Hepatocyte (in vitro differentiated cells): ENCODE results near the gene MRPS9. TPM values are rescaled to one million over a fixed set of nuclear protein-coding genes. Genes with fewer than 3 reads are reported as not detected.

Experiments
- DNase-seq: peaks from one replicate; pipeline ENCODE4 v3.0.0-alpha.2; 2016; ENCODE audit warnings: low spot score
- H2AFZ ChIP-seq: fragments of 200-600 bp; sonication (generic); 2 replicates; pipeline ENCODE4 v1.6.0; 2016; ENCODE audit warnings: antibody characterized with exemption, mild to moderate bottlenecking
- H3K27ac ChIP-seq: fragments of 200-600 bp; sonication (generic); 2 replicates; pipeline ENCODE4 v1.5.1; 2016; ENCODE audit warnings: mild to moderate bottlenecking
- H3K27me3 ChIP-seq: fragments of 200-600 bp; sonication (generic); 2 replicates; pipeline ENCODE4 v1.6.1; 2016
- H3K36me3 ChIP-seq: fragments of 200-600 bp; sonication (generic); replicated peaks from 2 replicates; pipeline ENCODE4 v1.5.1; 2016; ENCODE audit warnings: low read depth; ENCODE audit not compliant: insufficient read depth
- H3K4me1 ChIP-seq: fragments of 200-600 bp; sonication (generic); 2 replicates; pipeline ENCODE4 v1.5.1; 2016; ENCODE audit warnings: mild to moderate bottlenecking, moderate library complexity; ENCODE audit not compliant: insufficient read depth
- H3K4me2 ChIP-seq: fragments of 200-600 bp; sonication (generic); 2 replicates; pipeline ENCODE4 v1.6.0; 2016
- H3K4me3 ChIP-seq: fragments of 200-600 bp; sonication (generic); 2 replicates; pipeline ENCODE4 v1.5.1; 2016; ENCODE audit warnings: mild to moderate bottlenecking
- H3K79me2 ChIP-seq: fragments of 200-600 bp; sonication (generic); 2 replicates; pipeline ENCODE4 v1.6.0; 2017; ENCODE audit warnings: mild to moderate bottlenecking
- H3K9me2 ChIP-seq: fragments of 200-600 bp; sonication (generic); replicated peaks from 2 replicates; pipeline ENCODE4 v1.6.0; 2017; ENCODE audit warnings: mild to moderate bottlenecking; ENCODE audit not compliant: insufficient read depth
- H3K9me3 ChIP-seq: fragments of 200-600 bp; sonication (generic); 2 replicates; pipeline ENCODE4 v1.5.1; 2016; ENCODE audit warnings: low read depth, mild to moderate bottlenecking
- H4K20me1 ChIP-seq: fragments of 200-600 bp; sonication (generic); 2 replicates; pipeline ENCODE4 v1.6.0; 2016; ENCODE audit warnings: mild to moderate bottlenecking; ENCODE audit not compliant: insufficient read depth, poor library complexity, severe bottlenecking
- EZH2 ChIP-seq: fragments of 200-600 bp; sonication (generic); IDR thresholded peaks from 2 replicates; pipeline ENCODE4 v1.6.1; 2016; ENCODE audit warnings: antibody characterized with exemption, mild to moderate bottlenecking, borderline replicate concordance
- EZH2phosphoT487 ChIP-seq: fragments of 200-600 bp; sonication (generic); IDR thresholded peaks from one replicate; pipeline ENCODE4 v1.6.1; 2018; ENCODE audit warnings: antibody characterized with exemption, mild to moderate bottlenecking, low read depth, moderate library complexity; ENCODE audit not compliant: unreplicated experiment, severe bottlenecking
- WGBS: methylation state at CpG from one replicate; pipeline ENCODE4 v1.1.6; 2016; ENCODE audit warnings: low lambda C conversion rate; ENCODE audit errors: missing lambda C conversion rate; 5-methylcytosine and 5-hydroxymethylcytosine counted together
- polyA plus RNA-seq: library from polyadenylated mRNA; unstranded; fragments of >200 nt; fragmentation: Nextera tagmentation; extraction: Ambion mirVana; gene quantifications from 2 replicates; pipeline ENCODE4 v1.2.1, GENCODE V29; 2016
- total RNA-seq: library from RNA; depleted of rRNA; stranded (reverse); fragments of >200 nt; gene quantifications from 2 replicates; pipeline ENCODE4 v1.2.3, GENCODE V29; 2014
- TF ChIP-seq, protein P1 (sequence below): fragments of 200-600 bp; sonication (generic); IDR thresholded peaks from 2 replicates; pipeline ENCODE4 v1.5.1; 2016; ENCODE audit warnings: antibody characterized with exemption, mild to moderate bottlenecking; ENCODE audit not compliant: poor library complexity

Gene MRPS9
- total and polyA plus RNA-seq, 2 experiments from 2014 or later: 30.8 to 35.0 TPM

DNA sequence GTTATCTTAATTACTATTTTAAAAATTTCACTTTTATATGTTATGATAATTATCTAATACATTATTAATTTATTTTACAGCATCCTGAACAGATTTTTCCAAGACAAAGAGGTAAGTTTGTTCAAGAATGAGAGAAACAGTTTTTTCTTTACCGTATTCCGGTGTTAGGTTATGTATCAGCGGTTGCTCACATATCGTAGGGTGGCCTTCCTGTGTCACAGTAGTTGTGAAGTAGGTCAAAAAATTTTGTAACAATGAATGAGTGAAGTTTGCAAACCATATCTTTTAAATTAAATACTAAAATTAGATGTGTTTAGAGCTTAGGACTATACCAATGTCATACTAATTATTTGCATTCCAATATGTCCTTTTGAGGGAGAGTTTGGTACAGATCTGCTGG lies 33.5 kb downstream of the MRPS9 start:
- Histone ChIP-seq H4K20me1 (no peaks in the 10 kb centered on the region), H3K36me3 (no peaks in the 10 kb centered on the region), H3K9me2 (no peaks in the 10 kb centered on the region), H3K27ac (no peak overlapping the region), H3K9me3 (no peaks in the 10 kb centered on the region), H3K4me1 (no peaks in the 10 kb centered on the region), H3K4me2 (no peak overlapping the region), H3K4me3 (no peak overlapping the region), H2AFZ (no peak overlapping the region), H3K27me3 (no peaks in the 10 kb centered on the region), H3K79me2 (peaks cover 7% of the 10 kb centered on the region)
- TF ChIP-seq, protein P1, sequence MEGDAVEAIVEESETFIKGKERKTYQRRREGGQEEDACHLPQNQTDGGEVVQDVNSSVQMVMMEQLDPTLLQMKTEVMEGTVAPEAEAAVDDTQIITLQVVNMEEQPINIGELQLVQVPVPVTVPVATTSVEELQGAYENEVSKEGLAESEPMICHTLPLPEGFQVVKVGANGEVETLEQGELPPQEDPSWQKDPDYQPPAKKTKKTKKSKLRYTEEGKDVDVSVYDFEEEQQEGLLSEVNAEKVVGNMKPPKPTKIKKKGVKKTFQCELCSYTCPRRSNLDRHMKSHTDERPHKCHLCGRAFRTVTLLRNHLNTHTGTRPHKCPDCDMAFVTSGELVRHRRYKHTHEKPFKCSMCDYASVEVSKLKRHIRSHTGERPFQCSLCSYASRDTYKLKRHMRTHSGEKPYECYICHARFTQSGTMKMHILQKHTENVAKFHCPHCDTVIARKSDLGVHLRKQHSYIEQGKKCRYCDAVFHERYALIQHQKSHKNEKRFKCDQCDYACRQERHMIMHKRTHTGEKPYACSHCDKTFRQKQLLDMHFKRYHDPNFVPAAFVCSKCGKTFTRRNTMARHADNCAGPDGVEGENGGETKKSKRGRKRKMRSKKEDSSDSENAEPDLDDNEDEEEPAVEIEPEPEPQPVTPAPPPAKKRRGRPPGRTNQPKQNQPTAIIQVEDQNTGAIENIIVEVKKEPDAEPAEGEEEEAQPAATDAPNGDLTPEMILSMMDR: no peak
- TF ChIP-seq EZH2: no peak
- no peak for TF ChIP-seq EZH2phosphoT487
- no peak for DNase-seq
- 80% methylated on average over 4 of the region's 4 CpGs for WGBS

DNA sequence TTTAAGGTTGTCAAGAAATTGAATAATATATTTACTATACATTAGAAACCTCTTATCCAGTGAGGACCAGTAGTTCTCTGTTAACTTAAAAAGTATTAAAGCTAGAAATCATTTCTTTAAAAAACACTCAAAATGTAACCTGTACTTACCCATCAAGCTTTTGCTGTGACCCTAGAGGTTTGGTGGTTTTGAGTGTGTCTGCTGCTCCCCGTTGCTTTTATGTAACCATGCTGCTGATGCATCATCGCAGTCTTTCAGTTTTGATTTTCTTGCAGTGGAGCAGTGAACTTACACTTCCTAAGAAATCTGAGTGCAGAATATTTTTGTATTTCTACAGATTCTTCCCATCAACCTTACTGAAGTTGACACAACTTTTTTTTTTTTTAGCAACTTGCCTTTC lies 34.2 kb downstream of the MRPS9 start:
- Histone ChIP-seq H3K4me2 (no peak overlapping the region), H3K4me1 (no peaks in the 10 kb centered on the region), H3K79me2 (peaks cover 6% of the 10 kb centered on the region), H2AFZ (no peak overlapping the region), H3K9me3 (no peaks in the 10 kb centered on the region), H3K27me3 (no peaks in the 10 kb centered on the region), H3K9me2 (no peaks in the 10 kb centered on the region), H3K4me3 (no peak overlapping the region), H3K27ac (no peak overlapping the region), H3K36me3 (no peaks in the 10 kb centered on the region), H4K20me1 (no peaks in the 10 kb centered on the region)
- DNase-seq: no peak
- WGBS: 97% methylated on average over 2 of the region's 2 CpGs
- TF ChIP-seq EZH2 (no peak), EZH2phosphoT487 (no peak)
- TF ChIP-seq, protein P1: no peak

DNA sequence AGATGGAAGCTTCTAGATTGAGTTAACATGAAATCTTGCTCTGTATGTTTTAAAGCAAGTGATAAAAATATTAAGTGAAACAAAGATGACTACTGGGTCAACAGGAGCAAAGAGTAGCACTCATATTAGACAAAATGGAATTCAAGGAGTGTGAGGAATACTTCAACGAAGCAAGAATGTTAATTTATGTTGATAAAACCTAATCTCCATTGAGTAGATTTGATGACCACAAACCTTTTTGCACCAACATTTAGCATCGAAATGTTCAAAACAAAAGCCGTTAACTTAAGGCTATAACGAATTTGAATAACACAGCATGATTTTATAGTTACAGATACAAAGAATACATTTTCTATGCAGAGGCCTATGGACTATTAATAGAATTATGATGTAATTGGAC lies 35.7 kb downstream of the MRPS9 start:
- 76% methylated on average over 4 of the region's 4 CpGs for WGBS
- H3K27me3 ChIP-seq: no peaks in the 10 kb centered on the region
- H3K79me2 ChIP-seq: peaks cover 5% of the 10 kb centered on the region
- no peak overlapping the region for H3K4me3 ChIP-seq
- H2AFZ ChIP-seq: no peak overlapping the region
- no peaks in the 10 kb centered on the region for H3K4me1 ChIP-seq
- no peaks in the 10 kb centered on the region for H3K36me3 ChIP-seq
- H3K9me3 ChIP-seq: no peaks in the 10 kb centered on the region
- no peak for TF ChIP-seq EZH2phosphoT487
- TF ChIP-seq EZH2: no peak
- TF ChIP-seq, protein P1: no peak
- H4K20me1 ChIP-seq: no peaks in the 10 kb centered on the region
- H3K9me2 ChIP-seq: no peaks in the 10 kb centered on the region
- no peak for DNase-seq
- no peak overlapping the region for H3K27ac ChIP-seq
- H3K4me2 ChIP-seq: no peak overlapping the region

DNA sequence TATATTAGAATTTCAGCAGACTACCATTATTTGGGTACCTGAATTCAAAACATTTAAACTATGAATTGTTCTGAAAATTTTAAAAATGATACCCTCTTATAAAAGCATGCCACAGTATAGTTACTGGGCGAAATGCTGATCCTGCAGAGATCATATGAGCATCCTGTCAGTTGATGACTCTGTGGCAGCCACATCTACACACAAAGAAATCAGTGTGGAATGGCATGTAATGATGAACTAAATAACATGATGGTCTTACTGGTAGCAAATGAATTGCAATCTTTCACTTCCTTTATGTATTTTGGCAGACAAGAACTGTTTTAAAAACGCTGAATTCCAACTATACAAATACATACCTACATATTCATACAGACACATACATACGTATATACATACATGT lies 38.3 kb downstream of the MRPS9 start:
- no peaks in the 10 kb centered on the region for H4K20me1 ChIP-seq
- no peaks in the 10 kb centered on the region for H3K9me2 ChIP-seq
- WGBS: 98% methylated on average over 3 of the region's 3 CpGs
- H3K4me2 ChIP-seq: no peak overlapping the region
- no peaks in the 10 kb centered on the region for H3K36me3 ChIP-seq
- no peaks in the 10 kb centered on the region for H3K9me3 ChIP-seq
- H3K4me1 ChIP-seq: no peaks in the 10 kb centered on the region
- no peak overlapping the region for H3K4me3 ChIP-seq
- H3K27ac ChIP-seq: no peak overlapping the region
- H2AFZ ChIP-seq: no peak overlapping the region
- TF ChIP-seq EZH2phosphoT487 (no peak), EZH2 (no peak)
- TF ChIP-seq, protein P1: no peak
- DNase-seq: no peak
- H3K79me2 ChIP-seq: no peaks in the 10 kb centered on the region
- no peaks in the 10 kb centered on the region for H3K27me3 ChIP-seq
